Astrocyte (in vitro differentiated cells and primary cell): ENCODE measurements around the gene FBXO46.
"Not testable (repeated sequence)": the region's sequence is repeated elsewhere in the genome, so short reads cannot be mapped to it uniquely, and the experiment has no call there.

Experiments
- CTCF ChIP-seq: IDR thresholded peaks from 2 replicates; pipeline ENCODE4 v1.5.1; 2011; ENCODE audit warnings: low read depth, mild to moderate bottlenecking, inconsistent platforms, low read length, moderate library complexity; ENCODE audit not compliant: insufficient read depth
- EZH2 ChIP-seq: IDR thresholded peaks from 2 replicates; pipeline ENCODE4 v1.6.1; 2012; ENCODE audit warnings: mild to moderate bottlenecking, low read length, inconsistent platforms; ENCODE audit not compliant: insufficient read depth

- TF ChIP-seq EZH2, CTCF: not testable (repeated sequence)
These were observed 10.6 kb downstream of the FBXO46 start for GRCh38 chr19:45720065-45720464.
